GM10248 (cell line): ENCODE data around the gene DUSP1.

Source experiments
- CTCF ChIA-PET: fragments of 300-600 bp; sonication (Branson Sonifier 250); formaldehyde crosslinking; extraction: SDS; loops from one replicate; lab custom pipeline; 2021; ENCODE audit warnings: antibody characterized with exemption; lab: Yijun Ruan, JAX
- POLR2A ChIA-PET: fragments of 350-650 bp; sonication (Branson Sonifier 250); formaldehyde crosslinking; extraction: SDS; loops from one replicate; lab custom pipeline; 2020; ENCODE audit warnings: antibody characterized with exemption; lab: Yijun Ruan, JAX
- DNase-seq: peaks from one replicate; pipeline ENCODE4 v3.0.0; 2012; ENCODE audit errors: extremely low spot score
- CTCF ChIP-seq: IDR thresholded peaks from 2 replicates; pipeline ENCODE4 v1.5.1; 2012; ENCODE audit warnings: mild to moderate bottlenecking, low read depth; ENCODE audit errors: extremely low read depth, missing control alignments, control extremely low read depth

The DUSP1 gene

GRCh38 chr5:172769616-172770373, 1.2 kb downstream of the DUSP1 start:
- no peak for TF ChIP-seq CTCF
- DNase-seq, result no peak
- ChIA-PET POLR2A (interaction anchor here (0.7 to 2.6 kb wide), 16 partner anchors 9 to 1118 kb away, joined by 3 to 14 read pairs (median 8); partner anchors contain the start of genes CPEB4 and ERGIC1), CTCF (interaction anchor here (1.0 to 5.7 kb wide), 14 partner anchors 9 to 163 kb away, joined by 3 to 57 read pairs (median 7); no protein-coding TSS in a partner anchor)

GRCh38 chr5:172769342-172769615, 1.7 kb downstream of the DUSP1 start:
- no peak for DNase-seq
- ChIA-PET POLR2A (interaction anchor here (0.5 to 2.6 kb wide), 4 partner anchors 8 to 113 kb away, joined by 5 to 14 read pairs (median 9); no protein-coding TSS in a partner anchor), CTCF (interaction anchor here (3.3 to 5.7 kb wide), 2 partner anchors 23 to 53 kb away, joined by 14 to 57 read pairs; no protein-coding TSS in a partner anchor)
- TF ChIP-seq CTCF, result no peak

GRCh38 chr5:172768573-172769341, 2.2 kb downstream of the DUSP1 start:
- CTCF ChIA-PET, result interaction anchor here (5.7 kb wide), 1 partner anchor 24 kb away, joined by 57 read pairs; no protein-coding TSS in a partner anchor
- DNase-seq, result no peak
- POLR2A ChIA-PET, result interaction anchor here (0.5 to 2.6 kb wide), 4 partner anchors 23 to 116 kb away, joined by 4 to 14 read pairs (median 4); no protein-coding TSS in a partner anchor
- TF ChIP-seq CTCF, result no peak

GRCh38 chr5:172768098-172768572, 2.9 kb downstream of the DUSP1 start:
- CTCF ChIA-PET, result no interaction called here
- no peak for TF ChIP-seq CTCF
- no peak for DNase-seq
- POLR2A ChIA-PET, result interaction anchor here (0.7 to 1.0 kb wide), 2 partner anchors 117 to 220 kb away, joined by 4 to 5 read pairs; no protein-coding TSS in a partner anchor

GRCh38 chr5:172766287-172767108, 4.5 kb downstream of the DUSP1 start:
- ChIA-PET CTCF (no interaction called here), POLR2A (interaction anchor here (0.6 to 1.5 kb wide), 2 partner anchors 9 to 181 kb away, joined by 3 read pairs; no protein-coding TSS in a partner anchor)
- DNase-seq, result no peak
- no peak for TF ChIP-seq CTCF
